Measurements from ENCODE around the gene GMEB2.
A peak's percentile ranks its signal among the peaks of the same experiment; 100 is the strongest.

The GMEB2 gene

GRCh38 chr20:63659370-63659769 lies 32.5 kb upstream of the GMEB2 start:
- Histone ChIP-seq H3K14ac (ENCODE audit: low read length) (no peak overlapping the region), H3K27ac (ENCODE audit: low read depth, low read length) (no peak overlapping the region), H2AFZ (ENCODE audit: insufficient read depth, low read length, poor library complexity) (no peak overlapping the region), H3K4me3 (ENCODE audit: low read depth, low read length) (no peak overlapping the region), H3K18ac (ENCODE audit: low read length) (no peak overlapping the region), H3K36me3 (ENCODE audit: control insufficient read depth in 1 of 2, insufficient read depth in 2 of 2, low read length in 2 of 2) (peaks cover 31 to 37% of the 10 kb centered on the region in 2 experiments), H3K27me3 (ENCODE audit: insufficient read depth, low read length) (no peaks in the 10 kb centered on the region), H3K4me2 (ENCODE audit: low read length) (peak overlapping the region; percentile 79), H2AK5ac (ENCODE audit: low read length) (no peak overlapping the region), H2BK120ac (ENCODE audit: insufficient read depth, low read length, poor library complexity) (no peak overlapping the region), H3K9ac (ENCODE audit: low read length) (no peak overlapping the region), H2BK5ac (ENCODE audit: low read depth, low read length, poor library complexity) (no peak overlapping the region), H2BK12ac (ENCODE audit: low read length) (no peak overlapping the region), H3K4me1 (ENCODE audit: control insufficient read depth in 1 of 2, insufficient read depth in 2 of 2, low read length in 2 of 2) (peaks cover 5 to 12% of the 10 kb centered on the region in 2 experiments), H4K91ac (ENCODE audit: low read depth, low read length) (no peak overlapping the region), H3K4ac (ENCODE audit: low read depth, low read length) (no peak overlapping the region), H3K9me3 (ENCODE audit: insufficient read depth, low read depth, low read length) (no peaks in the 10 kb centered on the region), H4K12ac (ENCODE audit: low read depth, low read length) (no peak overlapping the region), H3K23ac (ENCODE audit: low read length) (no peak overlapping the region), H4K8ac (ENCODE audit: low read depth, low read length) (peak overlapping the region; percentile 91), H3K79me2 (ENCODE audit: control insufficient read depth, insufficient read depth, low read length, poor library complexity) (peaks cover 4% of the 10 kb centered on the region), H3K79me1 (ENCODE audit: low read length) (peaks cover 10% of the 10 kb centered on the region)
- peak; percentile 56 to 63 for DNase-seq
- no CpG with 5 or more reads among the region's 13 CpGs for WGBS (ENCODE audit: extremely low coverage, insufficient coverage, insufficient read length)

DNA sequence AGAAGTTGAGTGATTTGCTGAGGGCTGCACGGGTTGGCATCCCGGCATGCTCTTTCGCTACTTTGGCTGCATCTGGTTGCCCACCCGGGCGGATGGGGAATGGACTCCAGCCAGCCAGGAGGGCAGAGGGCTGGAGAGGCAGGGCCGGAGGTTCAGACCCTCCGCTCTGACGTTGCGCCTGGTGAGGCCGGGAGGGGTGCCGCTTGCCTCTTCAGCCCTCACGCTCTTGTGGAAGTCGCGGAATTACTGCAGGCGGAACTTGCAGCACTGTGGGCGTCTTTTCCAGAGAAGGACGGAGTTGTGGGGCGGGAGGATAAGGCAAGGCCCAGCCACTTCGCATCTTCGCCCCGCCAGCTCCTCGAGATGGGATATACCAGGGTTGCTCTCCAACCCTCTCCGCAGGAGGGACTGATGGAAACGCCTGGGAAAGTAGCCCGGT lies 31.9 kb upstream of the GMEB2 start:
- peaks cover 4% of the 10 kb centered on the region for H3K79me2 ChIP-seq (ENCODE audit: control insufficient read depth, insufficient read depth, low read length, poor library complexity)
- H4K8ac ChIP-seq (ENCODE audit: low read depth, low read length): peak overlapping the region; percentile 91
- H3K18ac ChIP-seq (ENCODE audit: low read length): peak overlapping the region; percentile 16
- peak overlapping the region; percentile 73 for H2AFZ ChIP-seq (ENCODE audit: insufficient read depth, low read length, poor library complexity)
- H3K4ac ChIP-seq (ENCODE audit: low read depth, low read length): peak overlapping the region; percentile 41
- peak overlapping the region; percentile 79 for H3K4me2 ChIP-seq (ENCODE audit: low read length)
- peak overlapping the region; percentile 52 for H4K91ac ChIP-seq (ENCODE audit: low read depth, low read length)
- peak overlapping the region; percentile 90 for H3K4me3 ChIP-seq (ENCODE audit: low read depth, low read length)
- H3K27me3 ChIP-seq (ENCODE audit: insufficient read depth, low read length): no peaks in the 10 kb centered on the region
- peak overlapping the region; percentile 72 for H3K9ac ChIP-seq (ENCODE audit: low read length)
- peak overlapping the region; percentile 50 for H2AK5ac ChIP-seq (ENCODE audit: low read length)
- H4K12ac ChIP-seq (ENCODE audit: low read depth, low read length): peak overlapping the region; percentile 72
- H3K9me3 ChIP-seq (ENCODE audit: insufficient read depth, low read depth, low read length): no peaks in the 10 kb centered on the region
- no CpG with 5 or more reads among the region's 25 CpGs for WGBS (ENCODE audit: extremely low coverage, insufficient coverage, insufficient read length)
- H3K14ac ChIP-seq (ENCODE audit: low read length): peak overlapping the region; percentile 87
- H3K4me1 ChIP-seq (ENCODE audit: control insufficient read depth in 1 of 2, insufficient read depth in 2 of 2, low read length in 2 of 2): peaks cover 5 to 17% of the 10 kb centered on the region in 2 experiments
- H3K23ac ChIP-seq (ENCODE audit: low read length): no peak overlapping the region
- H2BK5ac ChIP-seq (ENCODE audit: low read depth, low read length, poor library complexity): peak overlapping the region; percentile 18
- peaks cover 28 to 31% of the 10 kb centered on the region in 2 experiments for H3K36me3 ChIP-seq (ENCODE audit: control insufficient read depth in 1 of 2, insufficient read depth in 2 of 2, low read length in 2 of 2)
- H3K79me1 ChIP-seq (ENCODE audit: low read length): peaks cover 10% of the 10 kb centered on the region
- peak overlapping the region; percentile 34 for H2BK120ac ChIP-seq (ENCODE audit: insufficient read depth, low read length, poor library complexity)
- no peak overlapping the region for H2BK12ac ChIP-seq (ENCODE audit: low read length)
- DNase-seq: no peak
- peak overlapping the region; percentile 24 for H3K27ac ChIP-seq (ENCODE audit: low read depth, low read length)

GRCh38 chr20:63657937-63658748 lies 31.2 kb upstream of the GMEB2 start, which contains the start of gene RTEL1:
TSS of gene RTEL1 (plus strand) at chr20:63658312. CDS start at chr20:63659403, 1,091 bp downstream.
- Histone ChIP-seq H2BK120ac (ENCODE audit: insufficient read depth, low read length, poor library complexity) (peak within 1 kb of the TSS; percentile 54), H3K27ac (ENCODE audit: low read depth, low read length) (peak within 1 kb of the TSS; percentile 28), H2BK5ac (ENCODE audit: low read depth, low read length, poor library complexity) (peak within 1 kb of the TSS; percentile 85), H3K23ac (ENCODE audit: low read length) (no peak within 1 kb of the TSS), H3K4ac (ENCODE audit: low read depth, low read length) (peak within 1 kb of the TSS; percentile 61), H3K27me3 (ENCODE audit: insufficient read depth, low read length) (no peaks in the 10 kb centered on the region), H2BK12ac (ENCODE audit: low read length) (peak within 1 kb of the TSS; percentile 9), H3K14ac (ENCODE audit: low read length) (peak within 1 kb of the TSS; percentile 87), H3K18ac (ENCODE audit: low read length) (peak within 1 kb of the TSS; percentile 84), H3K4me2 (ENCODE audit: low read length) (peak within 1 kb of the TSS; percentile 79), H2AK5ac (ENCODE audit: low read length) (peak within 1 kb of the TSS; percentile 50), H3K79me2 (ENCODE audit: control insufficient read depth, insufficient read depth, low read length, poor library complexity) (peaks cover 4% of the 10 kb centered on the region), H3K9ac (ENCODE audit: low read length) (peak within 1 kb of the TSS; percentile 83), H3K36me3 (ENCODE audit: control insufficient read depth in 1 of 2, insufficient read depth in 2 of 2, low read length in 2 of 2) (peaks cover 22 to 25% of the 10 kb centered on the region in 2 experiments), H3K79me1 (ENCODE audit: low read length) (peaks cover 10% of the 10 kb centered on the region), H3K9me3 (ENCODE audit: insufficient read depth, low read depth, low read length) (no peaks in the 10 kb centered on the region), H3K4me3 (ENCODE audit: low read depth, low read length) (peak within 1 kb of the TSS; percentile 90), H4K12ac (ENCODE audit: low read depth, low read length) (peak within 1 kb of the TSS; percentile 96), H4K8ac (ENCODE audit: low read depth, low read length) (peak within 1 kb of the TSS; percentile 99), H3K4me1 (ENCODE audit: control insufficient read depth in 1 of 2, insufficient read depth in 2 of 2, low read length in 2 of 2) (peaks cover 8 to 20% of the 10 kb centered on the region in 2 experiments), H4K91ac (ENCODE audit: low read depth, low read length) (peak within 1 kb of the TSS; percentile 60), H2AFZ (ENCODE audit: insufficient read depth, low read length, poor library complexity) (peak within 1 kb of the TSS; percentile 94)
- DNase-seq: peak; percentile 92 to 97
- WGBS (ENCODE audit: extremely low coverage, insufficient coverage, insufficient read length): no CpG with 5 or more reads among the region's 73 CpGs

GRCh38 chr20:63657260-63657936 lies 30.5 kb upstream of the GMEB2 start:
- Histone ChIP-seq H2BK5ac (ENCODE audit: low read depth, low read length, poor library complexity) (no peak overlapping the region), H3K4me1 (ENCODE audit: control insufficient read depth in 1 of 2, insufficient read depth in 2 of 2, low read length in 2 of 2) (peaks cover 14 to 27% of the 10 kb centered on the region in 2 experiments), H3K36me3 (ENCODE audit: control insufficient read depth in 1 of 2, insufficient read depth in 2 of 2, low read length in 2 of 2) (peaks cover 15 to 17% of the 10 kb centered on the region in 2 experiments), H2BK120ac (ENCODE audit: insufficient read depth, low read length, poor library complexity) (peak overlapping the region; percentile 48), H3K27ac (ENCODE audit: low read depth, low read length) (no peak overlapping the region), H3K18ac (ENCODE audit: low read length) (no peak overlapping the region), H3K4me3 (ENCODE audit: low read depth, low read length) (no peak overlapping the region), H2BK12ac (ENCODE audit: low read length) (peak overlapping the region; percentile 9), H2AK5ac (ENCODE audit: low read length) (peak overlapping the region; percentile 24), H3K9me3 (ENCODE audit: insufficient read depth, low read depth, low read length) (no peaks in the 10 kb centered on the region), H3K4me2 (ENCODE audit: low read length) (peak overlapping the region; percentile 79), H3K14ac (ENCODE audit: low read length) (no peak overlapping the region), H3K23ac (ENCODE audit: low read length) (no peak overlapping the region), H4K8ac (ENCODE audit: low read depth, low read length) (peak overlapping the region; percentile 99), H3K9ac (ENCODE audit: low read length) (no peak overlapping the region), H4K12ac (ENCODE audit: low read depth, low read length) (peak overlapping the region; percentile 96), H4K91ac (ENCODE audit: low read depth, low read length) (peak overlapping the region; percentile 58), H2AFZ (ENCODE audit: insufficient read depth, low read length, poor library complexity) (peak overlapping the region; percentile 94), H3K79me1 (ENCODE audit: low read length) (peaks cover 10% of the 10 kb centered on the region), H3K27me3 (ENCODE audit: insufficient read depth, low read length) (peaks cover 4% of the 10 kb centered on the region), H3K4ac (ENCODE audit: low read depth, low read length) (no peak overlapping the region), H3K79me2 (ENCODE audit: control insufficient read depth, insufficient read depth, low read length, poor library complexity) (peaks cover 4% of the 10 kb centered on the region)
- no CpG with 5 or more reads among the region's 31 CpGs for WGBS (ENCODE audit: extremely low coverage, insufficient coverage, insufficient read length)
- no peak for DNase-seq
